ENCODE data around the gene CAPN13.

GRCh38 chr2:30772021-30772705 is 35.1 kb downstream of the CAPN13 start:
- TF ChIP-seq POLR2AphosphoS5 (IDR thresholded peaks at IDR 0.05; ENCODE audit: low read depth, low read length) (no peak), TAF1 (IDR thresholded peaks at IDR 0.05; ENCODE audit: borderline replicate concordance, low read depth, low read length) (no peak)
